Measurements from ENCODE around the gene RYR1. TPM values are rescaled to one million over a fixed set of nuclear protein-coding genes. Genes with fewer than 3 reads are reported as not detected.

RYR1 gene
- total and polyA plus RNA-seq, 2 of the 13 experiments (the other 11 are each of a cell fraction or from before 2014, with no cell fraction given): 0.03 TPM; not detected in 1

- TF ChIP-seq SNAPC4 (CRISPR knock-in tag; IDR thresholded peaks at IDR 0.05) (no peak), KAT8 (CRISPR knock-in tag; IDR thresholded peaks at IDR 0.05) (0 out of 2 replicates have a peak, but pooled peaks have one; percentile 32)
These were observed 111.3 kb downstream of the RYR1 start (continued) for GRCh38 chr19:38544569-38545315.

- no peak for ATAC-seq
- no TSS peak for BruUV-seq (replicated peaks)
- Histone ChIP-seq H2AFZ (ENCODE audit: low read length) (no peak overlapping the region), H3K36me3 (replicated peaks in 1 of 2; ENCODE audit: control insufficient read depth in 1 of 2, insufficient read depth in 2 of 2, low read length in 2 of 2) (no peaks in the 10 kb centered on the region), H3K9ac (ENCODE audit: insufficient read depth, low read depth, low read length) (no peak overlapping the region), H3K79me2 (ENCODE audit: insufficient read depth, low read length) (no peaks in the 10 kb centered on the region), H3K4me3 (replicated peaks in 1 of 3; ENCODE audit: insufficient read depth in 1 of 3, low read depth in 2 of 3, low read length in 3 of 3) (no peak overlapping the region), H3K27ac (ENCODE audit: extremely low read length, insufficient read depth, low read length) (no peak overlapping the region), H3K9me3 (ENCODE audit: low read length) (no peaks in the 10 kb centered on the region), H3K27me3 (ENCODE audit: control insufficient read depth in 1 of 2, insufficient read depth in 2 of 2, low read length in 2 of 2) (peaks cover 0 to 5% of the 10 kb centered on the region in 2 experiments; a peak in 2 of 5 replicates), H4K20me1 (ENCODE audit: insufficient read depth, low read length) (no peaks in the 10 kb centered on the region), H3K4me1 (ENCODE audit: insufficient read depth, low read length) (peaks cover 19% of the 10 kb centered on the region), H3K4me2 (ENCODE audit: low read depth, low read length) (no peak overlapping the region)
- no peak for DNase-seq (ENCODE audit: low spot score)
- in situ Hi-C loops (cut with HindIII; ENCODE audit: extremely low pct_ligation_motif_present, low pct_unique_long_range_greater_than_20kb) (loop anchor here (10.0 kb wide), 1 partner anchor 89 kb away; no protein-coding TSS in a partner anchor), intact Hi-C loops (cut with micrococcal nuclease; ENCODE audit: unreplicated experiment) (no loop called here)
- ChIA-PET POLR2A (no interaction called here), CTCF (ENCODE audit: low intra/inter-chr PET ratio, low total read pairs) (no interaction called here)
- no peak for FAIRE-seq
- 64% methylated on average over 8 of the region's 8 CpGs for WGBS (ENCODE audit: low lambda C conversion rate)
- TF ChIP-seq ZNF318 (CRISPR knock-in tag; IDR thresholded peaks at IDR 0.05) (no peak), ATF1 (CRISPR knock-in tag; IDR thresholded peaks at IDR 0.05) (no peak)
These were observed 112.1 kb downstream of the RYR1 start for GRCh38 chr19:38545596-38545995.
